HG03565 (cell line): ENCODE data around the gene FAM76A.

ENCODE experiments used
- ATAC-seq: cut with Tn5 transposase; IDR thresholded peaks from one replicate; pipeline ENCODE4 v1.9.1; 2021; ENCODE audit warnings: mild to moderate bottlenecking, moderate library complexity; ENCODE audit not compliant: unreplicated experiment

The FAM76A gene

GRCh38 chr1:27719286-27720251, 6.2 kb upstream of the FAM76A start:
- ATAC-seq, result no peak

GRCh38 chr1:27724961-27725373, 794 bp upstream of the FAM76A start:
- ATAC-seq, result no peak

GRCh38 chr1:27726173-27727044, 648 bp downstream of the FAM76A start:
- ATAC-seq, result peak; percentile 25

GRCh38 chr1:27727126-27727525, 1.4 kb downstream of the FAM76A start:
- ATAC-seq, result no peak

GRCh38 chr1:27736252-27736651, 10.5 kb downstream of the FAM76A start:
- ATAC-seq, result no peak

GRCh38 chr1:27741121-27741520, 15.4 kb downstream of the FAM76A start:
- no peak for ATAC-seq

GRCh38 chr1:27744556-27744955, 18.8 kb downstream of the FAM76A start:
- ATAC-seq, result no peak

- no peak for ATAC-seq
Measured at GRCh38 chr1:27745466-27745865, 19.7 kb downstream of the FAM76A start.

GRCh38 chr1:27752360-27752759, 26.6 kb downstream of the FAM76A start:
- no peak for ATAC-seq

GRCh38 chr1:27755286-27755685, 29.5 kb downstream of the FAM76A start:
- ATAC-seq, result no peak

- no peak for ATAC-seq
Measured at GRCh38 chr1:27755865-27756264, 30.1 kb downstream of the FAM76A start.

- ATAC-seq, result no peak
Measured at GRCh38 chr1:27759236-27759635, 33.5 kb downstream of the FAM76A start.

- ATAC-seq, result no peak
Measured at GRCh38 chr1:27760426-27760825, 34.7 kb downstream of the FAM76A start.

- ATAC-seq, result no peak
Measured at GRCh38 chr1:27762033-27762432, 36.3 kb downstream of the FAM76A start.

- ATAC-seq, result no peak
Measured at GRCh38 chr1:27763358-27763757, 37.6 kb downstream of the FAM76A start.

GRCh38 chr1:27770293-27770830, 44.6 kb downstream of the FAM76A start:
- no peak for ATAC-seq

- ATAC-seq, result no peak
Measured at GRCh38 chr1:27772036-27772931, 46.5 kb downstream of the FAM76A start.

- peak; percentile 82 for ATAC-seq
Measured at GRCh38 chr1:27772932-27773825, 47.4 kb downstream of the FAM76A start, which contains the start of gene STX12. Gene STX12 (plus strand): TSS chr1:27773219. CDS start chr1:27773308, 89 bp downstream.

GRCh38 chr1:27773826-27774445, 48.2 kb downstream of the FAM76A start:
- no peak for ATAC-seq
